OCI-LY7 (cell line): ENCODE data around the gene SPAG16. TPM values are rescaled to one million over a fixed set of nuclear protein-coding genes. Genes with fewer than 3 reads are reported as not detected.
"Not testable (repeated sequence)": the region's sequence is repeated elsewhere in the genome, so short reads cannot be mapped to it uniquely, and the experiment has no call there.

Experiments used
- BruUV-seq: library from RNA; stranded (reverse); fragments of 400-500 nt; replicated peaks from 2 replicates; lab custom pipeline; 2021; lab: Mats Ljungman, UMichigan
- CTCF ChIA-PET: fragments of 300-600 bp; sonication (Branson Sonifier 250); formaldehyde crosslinking; loops from one replicate; lab custom pipeline; 2022; ENCODE audit warnings: antibody characterized with exemption; ENCODE audit not compliant: unreplicated experiment; lab: Charles Lee
- POLR2A ChIA-PET: fragments of 300-600 bp; sonication (Branson Sonifier 250); formaldehyde crosslinking; loops from one replicate; lab custom pipeline; 2022; ENCODE audit warnings: antibody characterized with exemption; lab: Charles Lee
- DNase-seq: peaks from one replicate; pipeline ENCODE4 v3.0.0-alpha.2; 2015; ENCODE audit warnings: low spot score
- H2AFZ ChIP-seq: fragments of 200-600 bp; sonication (generic), shearing (Covaris generic); 2 replicates; pipeline ENCODE4 v1.6.1; 2014; ENCODE audit warnings: mild to moderate bottlenecking, antibody characterized with exemption, low read length, moderate library complexity
- H3K27ac ChIP-seq: fragments of 200-600 bp; sonication (generic); 2 replicates; pipeline ENCODE4 v1.5.1; 2014; ENCODE audit warnings: mixed run types, low read depth, mild to moderate bottlenecking, moderate library complexity, low read length, inconsistent platforms; ENCODE audit not compliant: poor library complexity, severe bottlenecking
- H3K36me3 ChIP-seq: fragments of 200-600 bp; sonication (generic); 2 replicates; pipeline ENCODE4 v1.6.1; 2014; ENCODE audit warnings: mild to moderate bottlenecking, antibody characterized with exemption, low read length, moderate library complexity, mixed read lengths; ENCODE audit not compliant: insufficient read depth
- H3K4me1 ChIP-seq: fragments of 200-600 bp; sonication (generic); 2 replicates; pipeline ENCODE4 v1.5.1; 2014; ENCODE audit warnings: mild to moderate bottlenecking, low read length; ENCODE audit not compliant: insufficient read depth, poor library complexity, severe bottlenecking
- H3K4me2 ChIP-seq: fragments of 200-600 bp; sonication (generic); 2 replicates; pipeline ENCODE4 v1.6.1; 2014; ENCODE audit warnings: mild to moderate bottlenecking, low read length
- H3K4me3 ChIP-seq: fragments of 200-600 bp; sonication (generic); 2 replicates; pipeline ENCODE4 v1.5.1; 2014; ENCODE audit warnings: mild to moderate bottlenecking, low read depth, low read length; ENCODE audit not compliant: poor library complexity, severe bottlenecking
- H3K79me2 ChIP-seq: fragments of 200-600 bp; sonication (generic); 2 replicates; pipeline ENCODE4 v1.6.1; 2016; ENCODE audit warnings: low read depth, mild to moderate bottlenecking, low read length, moderate library complexity, mixed read lengths; ENCODE audit not compliant: insufficient read depth
- H3K9me2 ChIP-seq: fragments of 200-600 bp; sonication (generic); 2 replicates; pipeline ENCODE4 v1.6.1; 2016; ENCODE audit warnings: mild to moderate bottlenecking, low read length, mixed read lengths; ENCODE audit not compliant: insufficient read depth
- H3K9me3 ChIP-seq: fragments of 200-600 bp; sonication (generic); 2 replicates; pipeline ENCODE4 v1.6.1; 2014; ENCODE audit warnings: mild to moderate bottlenecking, mixed run types, low read length, mixed read lengths
- H4K20me1 ChIP-seq: fragments of 200-600 bp; sonication (generic); 2 replicates; pipeline ENCODE4 v1.6.1; 2014; ENCODE audit warnings: mild to moderate bottlenecking, antibody characterized with exemption, low read length, moderate library complexity, mixed read lengths; ENCODE audit not compliant: insufficient read depth
- CTCF ChIP-seq: fragments of 200-600 bp; sonication (generic); conservative IDR thresholded peaks from 2 replicates; pipeline ENCODE4 v1.5.1; 2014; ENCODE audit warnings: mild to moderate bottlenecking, antibody characterized with exemption, low read length, moderate library complexity, mixed read lengths
- EZH2phosphoT487 ChIP-seq: fragments of 200-600 bp; sonication (generic); IDR thresholded peaks from 2 replicates; pipeline ENCODE4 v1.6.1; 2018; ENCODE audit warnings: low read depth, borderline replicate concordance, mild to moderate bottlenecking, mixed run types, antibody characterized with exemption, low read length, moderate library complexity, mixed read lengths
- intact Hi-C: fragments of 100-400 bp; cut with micrococcal nuclease; formaldehyde crosslinking; loops from one replicate; pipeline ENCODE4 v1.10.0; 2022; ENCODE audit not compliant: unreplicated experiment
- total RNA-seq, 2 experiments: library from RNA; depleted of rRNA in 1 of 2; stranded (reverse); fragments of >200 nt in 1 of 2; shearing (Covaris generic) in 1 of 2; gene quantifications; 2 replicates each; pipeline ENCODE4 v1.2.3, GENCODE V29; 2014 to 2022

SPAG16 gene
- total RNA-seq, 2 experiments from 2014 or later = 22.1 to 24.2 TPM

- intact Hi-C loops = no loop called here
- Histone ChIP-seq H3K27ac (no peak overlapping the region), H3K79me2 (no peaks in the 10 kb centered on the region), H3K36me3 (no peaks in the 10 kb centered on the region), H4K20me1 (no peaks in the 10 kb centered on the region), H3K4me2 (no peak overlapping the region), H3K9me3 (no peaks in the 10 kb centered on the region), H2AFZ (no peak overlapping the region), H3K9me2 (no peaks in the 10 kb centered on the region), H3K4me1 (no peaks in the 10 kb centered on the region), H3K4me3 (no peak overlapping the region)
- no TSS peak for BruUV-seq
- CTCF ChIA-PET = no interaction called here
- no peak for DNase-seq
- no peak for TF ChIP-seq CTCF
- no peak for TF ChIP-seq EZH2phosphoT487
- POLR2A ChIA-PET = interaction anchor here (0.6 kb wide), 2 partner anchors 206 to 371 kb away, joined by 3 to 4 read pairs; no protein-coding TSS in a partner anchor
These were observed 711.3 kb downstream of the SPAG16 start for GRCh38 chr2:213995400-213996105.

GRCh38 chr2:213998976-213999375 lies 714.7 kb downstream of the SPAG16 start:
- H3K4me3 ChIP-seq, H3K79me2 ChIP-seq, H2AFZ ChIP-seq, H4K20me1 ChIP-seq, DNase-seq, H3K9me3 ChIP-seq, POLR2A ChIA-PET, CTCF ChIA-PET, H3K4me2 ChIP-seq, H3K27ac ChIP-seq, BruUV-seq, intact Hi-C loops, H3K36me3 ChIP-seq, H3K4me1 ChIP-seq, H3K9me2 ChIP-seq: not testable (repeated sequence)

GRCh38 chr2:214004463-214004862 lies 720.2 kb downstream of the SPAG16 start:
- CTCF ChIA-PET = no interaction called here
- POLR2A ChIA-PET = no interaction called here

More at GRCh38 chr2:214004463-214004862, 720.2 kb downstream of the SPAG16 start:
- Histone ChIP-seq H3K27ac (no peak overlapping the region), H2AFZ (no peak overlapping the region), H3K36me3 (no peaks in the 10 kb centered on the region), H3K9me3 (no peaks in the 10 kb centered on the region), H3K9me2 (no peaks in the 10 kb centered on the region), H3K4me2 (no peak overlapping the region), H3K4me1 (no peaks in the 10 kb centered on the region), H3K79me2 (no peaks in the 10 kb centered on the region), H4K20me1 (no peaks in the 10 kb centered on the region), H3K4me3 (no peak overlapping the region)
- intact Hi-C loops = no loop called here
- DNase-seq = no peak
- BruUV-seq = no TSS peak
- TF ChIP-seq EZH2phosphoT487 (no peak), CTCF (no peak)
